ENCODE measurements around the gene RALY.

Gene RALY

GRCh38 chr20:34072076-34072475 lies 78.4 kb downstream of the RALY start:
- in situ Hi-C loops (cut with MboI; ENCODE audit: low sequenced_read_pairs): loop anchor here (25.0 kb wide), 1 partner anchor 135 kb away; no protein-coding TSS in a partner anchor

- in situ Hi-C loops (cut with MboI; ENCODE audit: low sequenced_read_pairs): loop anchor here (25.0 kb wide), 1 partner anchor 135 kb away; no protein-coding TSS in a partner anchor
Observed at GRCh38 chr20:34072778-34073177, 79.1 kb downstream of the RALY start.

- in situ Hi-C loops (cut with MboI; ENCODE audit: low sequenced_read_pairs): loop anchor here (25.0 kb wide), 1 partner anchor 137 kb away; no protein-coding TSS in a partner anchor
Observed at GRCh38 chr20:34074101-34074760, 80.5 kb downstream of the RALY start.

GRCh38 chr20:34075647-34076046 lies 81.9 kb downstream of the RALY start:
- in situ Hi-C loops (cut with MboI; ENCODE audit: low sequenced_read_pairs): no loop called here

- in situ Hi-C loops (cut with MboI; ENCODE audit: low sequenced_read_pairs): no loop called here
Observed at GRCh38 chr20:34076952-34077351, 83.2 kb downstream of the RALY start.

- in situ Hi-C loops (cut with MboI; ENCODE audit: low sequenced_read_pairs): no loop called here
Observed at GRCh38 chr20:34078540-34078939, 84.8 kb downstream of the RALY start.

- in situ Hi-C loops (cut with MboI; ENCODE audit: low sequenced_read_pairs): no loop called here
Observed at GRCh38 chr20:34079818-34080217, 86.1 kb downstream of the RALY start.

- in situ Hi-C loops (cut with MboI; ENCODE audit: low sequenced_read_pairs): no loop called here
Observed at GRCh38 chr20:34082232-34082887, 88.6 kb downstream of the RALY start.

GRCh38 chr20:34083137-34083536 lies 89.4 kb downstream of the RALY start:
- in situ Hi-C loops (cut with MboI; ENCODE audit: low sequenced_read_pairs): no loop called here

GRCh38 chr20:34083781-34084180 lies 90.1 kb downstream of the RALY start:
- in situ Hi-C loops (cut with MboI; ENCODE audit: low sequenced_read_pairs): no loop called here

GRCh38 chr20:34084227-34084923 lies 90.7 kb downstream of the RALY start:
- in situ Hi-C loops (cut with MboI; ENCODE audit: low sequenced_read_pairs): no loop called here

GRCh38 chr20:34085544-34086040 lies 91.9 kb downstream of the RALY start:
- in situ Hi-C loops (cut with MboI; ENCODE audit: low sequenced_read_pairs): no loop called here

GRCh38 chr20:34088305-34089174 lies 94.8 kb downstream of the RALY start:
- in situ Hi-C loops (cut with MboI; ENCODE audit: low sequenced_read_pairs): no loop called here

GRCh38 chr20:34089175-34089479 lies 95.4 kb downstream of the RALY start:
- in situ Hi-C loops (cut with MboI; ENCODE audit: low sequenced_read_pairs): no loop called here

GRCh38 chr20:34089655-34090345 lies 96.1 kb downstream of the RALY start:
- in situ Hi-C loops (cut with MboI; ENCODE audit: low sequenced_read_pairs): no loop called here

- in situ Hi-C loops (cut with MboI; ENCODE audit: low sequenced_read_pairs): no loop called here
Observed at GRCh38 chr20:34090645-34091044, 96.9 kb downstream of the RALY start.

GRCh38 chr20:34091637-34092200 lies 98.0 kb downstream of the RALY start:
- in situ Hi-C loops (cut with MboI; ENCODE audit: low sequenced_read_pairs): no loop called here

- in situ Hi-C loops (cut with MboI; ENCODE audit: low sequenced_read_pairs): no loop called here
Observed at GRCh38 chr20:34093895-34094294, 100.2 kb downstream of the RALY start.

- in situ Hi-C loops (cut with MboI; ENCODE audit: low sequenced_read_pairs): no loop called here
Observed at GRCh38 chr20:34095825-34096224, 102.1 kb downstream of the RALY start.
